GM18520 (cell line): ENCODE results near the gene EPHB2.

Experiments
- ATAC-seq: cut with Tn5 transposase; IDR thresholded peaks from one replicate; pipeline ENCODE4 v1.9.1; 2021; ENCODE audit not compliant: unreplicated experiment

The EPHB2 gene

GRCh38 chr1:22876359-22877111, 165.9 kb downstream of the EPHB2 start:
- no peak for ATAC-seq

- ATAC-seq = no peak
Measured at GRCh38 chr1:22877112-22877915, 166.7 kb downstream of the EPHB2 start.

- ATAC-seq = no peak
Measured at GRCh38 chr1:22877980-22878379, 167.3 kb downstream of the EPHB2 start.

- ATAC-seq = no peak
Measured at GRCh38 chr1:22878626-22879025, 168.0 kb downstream of the EPHB2 start.

DNA sequence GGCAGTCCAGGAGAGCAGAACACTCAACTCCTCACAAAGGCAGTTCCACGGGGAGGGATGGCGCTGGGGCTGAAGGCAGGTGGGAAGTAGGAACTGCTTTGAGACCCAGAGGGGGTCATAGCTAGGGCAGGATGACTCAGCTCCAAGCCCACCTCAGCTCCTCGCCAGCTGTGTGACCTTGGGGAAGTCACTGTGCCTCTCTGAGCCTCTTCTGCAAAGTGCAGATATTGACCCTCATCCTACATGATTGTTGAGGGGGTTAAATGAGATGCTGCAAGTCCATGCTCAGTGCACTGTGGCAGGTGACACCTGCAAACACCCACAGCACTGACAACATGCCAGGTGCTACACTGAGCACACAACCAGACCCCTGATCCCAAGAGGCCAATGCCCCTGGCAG, 168.8 kb downstream of the EPHB2 start:
- no peak for ATAC-seq

DNA sequence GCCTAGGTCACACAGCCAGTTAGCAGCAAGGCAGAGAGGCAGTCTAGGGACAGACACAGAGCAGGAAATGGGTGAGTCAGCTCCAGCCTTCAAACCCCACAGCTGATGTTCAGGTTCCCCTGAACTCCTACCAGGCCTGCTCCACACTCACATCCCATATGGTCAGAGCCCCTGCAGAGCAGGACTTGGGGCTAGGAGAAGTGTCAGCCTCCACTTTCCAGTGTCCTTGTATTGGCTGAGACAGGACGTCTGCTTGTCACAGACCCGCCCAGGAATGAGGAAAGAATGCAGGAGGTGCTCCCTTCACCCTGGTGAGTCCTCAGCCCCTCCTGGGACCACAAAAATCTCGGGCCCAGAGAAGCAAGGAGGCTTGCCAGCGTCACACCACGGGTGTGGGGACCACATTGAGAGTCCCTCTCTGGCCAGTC, 169.5 kb downstream of the EPHB2 start:
- ATAC-seq = no peak

GRCh38 chr1:22883406-22883805, 172.8 kb downstream of the EPHB2 start:
- ATAC-seq = no peak

- ATAC-seq = no peak
Measured at GRCh38 chr1:22884806-22885530, 174.3 kb downstream of the EPHB2 start.

DNA sequence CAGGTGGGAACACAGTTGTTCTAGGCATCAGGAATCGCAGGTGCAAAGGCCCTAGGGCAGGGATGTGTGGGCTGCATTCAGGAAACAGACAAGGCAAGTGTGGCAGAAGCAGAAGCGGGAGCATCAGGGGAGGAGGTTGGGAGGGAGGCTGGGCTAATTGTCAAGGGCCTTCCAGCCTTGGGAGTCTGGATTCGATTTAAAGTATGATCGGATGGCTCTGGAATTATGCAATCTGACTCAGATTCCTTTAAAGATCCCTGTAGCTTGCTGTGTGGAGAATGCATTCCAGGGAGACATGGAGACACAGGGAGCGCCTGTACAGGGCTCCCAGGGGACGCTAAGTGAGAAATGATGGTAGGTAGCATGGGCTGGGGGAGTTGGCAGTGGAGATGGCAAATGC, 175.6 kb downstream of the EPHB2 start:
- ATAC-seq = no peak

GRCh38 chr1:22887491-22887890, 176.9 kb downstream of the EPHB2 start:
- no peak for ATAC-seq

GRCh38 chr1:22888320-22889075, 177.9 kb downstream of the EPHB2 start:
- no peak for ATAC-seq

DNA sequence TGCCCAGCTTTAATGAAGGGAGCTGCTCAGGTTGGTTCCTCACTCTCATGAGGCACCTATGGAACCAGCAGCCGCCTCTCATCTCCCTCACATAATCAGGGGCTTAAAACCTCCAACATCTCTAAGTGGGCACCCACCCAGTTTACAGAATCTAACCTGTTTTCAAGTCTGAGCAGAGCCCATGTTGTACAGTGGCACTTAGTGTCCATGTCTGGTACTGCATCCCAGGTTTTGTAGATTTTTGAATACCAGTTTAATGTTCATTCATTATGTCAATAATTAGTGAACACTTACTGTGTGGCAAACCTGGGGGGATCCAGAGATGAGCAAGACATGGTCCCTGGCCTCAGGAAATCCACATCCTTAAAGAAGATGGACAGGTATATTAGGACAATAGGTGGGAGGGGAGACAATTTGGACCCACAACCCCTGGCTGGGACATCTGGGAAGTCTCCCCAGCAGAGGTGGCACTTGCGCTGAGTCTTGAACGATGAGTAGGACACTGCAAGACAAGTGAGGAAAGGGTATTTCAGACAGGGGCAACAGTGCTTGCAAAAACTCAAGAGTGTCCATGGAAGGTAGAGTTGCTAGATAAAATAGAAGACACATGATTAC, 178.7 kb downstream of the EPHB2 start:
- ATAC-seq = no peak

- ATAC-seq = no peak
Measured at GRCh38 chr1:22892789-22893188, 182.2 kb downstream of the EPHB2 start.

DNA sequence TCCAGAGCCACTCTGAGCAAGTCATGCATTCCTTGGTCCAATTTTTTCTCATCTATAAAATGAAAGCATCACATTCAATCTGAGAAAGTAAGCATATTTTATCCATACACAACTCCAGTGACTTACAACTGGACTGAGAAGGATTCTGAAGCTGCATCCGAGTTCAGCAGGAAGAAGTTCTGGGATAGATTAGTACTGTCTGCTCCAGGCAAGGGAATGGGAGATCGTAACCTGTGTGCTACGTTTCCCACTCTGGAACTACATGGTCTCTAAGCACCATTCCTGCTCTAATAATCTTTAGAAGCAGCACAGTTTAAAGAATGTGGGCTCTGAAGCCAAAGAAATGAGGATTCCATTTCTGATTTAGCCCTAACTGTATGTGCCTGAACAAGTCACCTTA, 182.7 kb downstream of the EPHB2 start:
- ATAC-seq = no peak

DNA sequence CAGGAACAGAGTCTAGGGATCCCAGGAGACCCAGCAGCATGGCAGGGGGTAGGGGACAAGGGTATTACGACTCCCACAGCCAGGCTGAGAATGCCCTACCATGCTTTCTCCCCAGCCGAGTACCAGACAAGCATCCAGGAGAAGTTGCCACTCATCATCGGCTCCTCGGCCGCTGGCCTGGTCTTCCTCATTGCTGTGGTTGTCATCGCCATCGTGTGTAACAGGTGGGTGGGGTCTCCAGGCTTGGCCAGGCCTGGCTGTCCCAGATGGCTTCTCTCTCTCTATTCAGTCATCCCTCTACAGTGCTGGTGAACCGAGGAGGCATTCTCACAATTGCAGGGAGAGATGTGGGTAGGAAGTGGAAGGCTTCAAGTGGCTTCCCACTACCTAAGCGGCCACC, 184.7 kb downstream of the EPHB2 start:
- ATAC-seq = no peak

DNA sequence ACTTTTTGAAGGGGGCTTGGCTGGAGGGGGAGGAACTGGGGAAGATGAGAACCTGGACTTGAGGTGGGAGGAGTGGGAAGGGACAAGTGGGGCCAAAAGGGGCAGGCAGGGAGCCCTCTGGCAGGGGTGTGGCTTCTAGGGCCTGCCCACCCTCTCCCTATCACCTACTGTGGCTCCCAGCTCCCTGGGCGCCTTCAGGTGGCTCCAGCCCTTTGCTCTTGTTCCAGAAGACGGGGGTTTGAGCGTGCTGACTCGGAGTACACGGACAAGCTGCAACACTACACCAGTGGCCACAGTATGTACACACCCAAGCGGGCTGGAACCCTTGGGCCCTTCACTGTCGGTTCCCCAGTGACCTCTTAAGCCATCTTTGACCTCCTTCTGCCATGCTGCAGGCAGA, 185.5 kb downstream of the EPHB2 start:
- no peak for ATAC-seq

DNA sequence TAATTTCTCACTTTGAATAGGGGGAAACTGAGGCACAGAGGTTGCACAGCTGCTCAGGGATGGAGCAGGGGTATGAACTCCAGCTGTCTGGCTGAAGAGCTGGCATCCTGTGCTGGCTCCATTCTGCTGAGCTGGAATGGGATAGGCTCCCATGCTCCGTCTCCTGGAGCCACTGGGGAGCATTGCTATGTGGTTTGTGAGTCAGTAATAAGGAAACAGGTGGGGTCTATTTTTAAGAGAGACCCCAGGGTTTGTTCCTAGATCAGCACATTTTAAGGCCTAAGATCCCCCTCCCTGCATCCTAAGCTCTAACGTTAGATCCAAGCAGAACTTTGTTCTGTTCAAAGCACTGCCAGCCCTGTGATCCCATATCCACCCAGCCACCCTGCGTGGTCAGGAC, 189.8 kb downstream of the EPHB2 start:
- no peak for ATAC-seq

- no peak for ATAC-seq
Measured at GRCh38 chr1:22903113-22903512, 192.5 kb downstream of the EPHB2 start.

DNA sequence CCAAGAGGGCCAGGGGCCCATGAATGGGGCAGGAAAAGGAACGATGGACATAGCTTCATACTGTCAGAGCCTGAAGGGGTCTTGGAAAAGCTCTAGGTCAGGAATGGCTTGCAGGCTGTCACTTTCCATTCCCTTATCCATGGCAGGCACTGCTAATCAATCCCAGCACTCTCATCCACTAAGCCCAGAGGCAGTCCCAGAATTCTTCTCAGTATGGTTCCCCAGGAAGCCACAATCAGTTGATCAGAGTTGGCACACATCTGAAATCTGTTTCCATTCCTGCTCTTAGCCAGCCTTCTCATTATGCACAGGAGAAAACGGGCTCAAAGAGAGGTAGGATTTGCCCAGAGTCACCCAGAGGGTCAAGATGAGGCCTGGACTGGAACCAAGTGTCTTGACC, 196.3 kb downstream of the EPHB2 start:
- ATAC-seq = no peak

- no peak for ATAC-seq
Measured at GRCh38 chr1:22907528-22907927, 196.9 kb downstream of the EPHB2 start.
